Glomerular visceral epithelial cell (primary cell): ENCODE data around the gene PRLR.
"Not testable (repeated sequence)": the region's sequence is repeated elsewhere in the genome, so short reads cannot be mapped to it uniquely, and the experiment has no call there.

Source experiments
- DNase-seq: peaks from one replicate; pipeline ENCODE4 v3.0.0-alpha.2; 2016; ENCODE audit errors: extremely low spot score

The PRLR gene

DNA sequence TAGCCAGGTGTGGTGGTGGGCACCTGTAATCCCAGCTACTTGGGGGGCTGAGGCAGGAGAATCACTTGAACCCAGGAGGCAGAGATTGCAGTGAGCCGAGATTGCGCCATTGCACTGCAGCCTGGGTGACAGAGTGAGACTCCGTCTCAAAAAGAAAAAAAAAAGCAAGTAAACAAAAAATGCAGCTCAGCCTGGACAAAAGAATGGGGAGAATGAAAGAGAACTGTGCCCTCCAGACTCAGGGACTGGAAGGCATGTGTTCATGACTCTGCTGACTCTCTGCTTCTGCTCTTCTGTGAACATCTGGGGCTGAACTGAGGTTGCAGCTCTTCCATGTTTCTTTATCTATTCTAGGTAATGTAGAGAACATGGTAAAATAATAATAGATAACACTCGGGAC, 194.4 kb downstream of the PRLR start:
- DNase-seq, result not testable (repeated sequence)

DNA sequence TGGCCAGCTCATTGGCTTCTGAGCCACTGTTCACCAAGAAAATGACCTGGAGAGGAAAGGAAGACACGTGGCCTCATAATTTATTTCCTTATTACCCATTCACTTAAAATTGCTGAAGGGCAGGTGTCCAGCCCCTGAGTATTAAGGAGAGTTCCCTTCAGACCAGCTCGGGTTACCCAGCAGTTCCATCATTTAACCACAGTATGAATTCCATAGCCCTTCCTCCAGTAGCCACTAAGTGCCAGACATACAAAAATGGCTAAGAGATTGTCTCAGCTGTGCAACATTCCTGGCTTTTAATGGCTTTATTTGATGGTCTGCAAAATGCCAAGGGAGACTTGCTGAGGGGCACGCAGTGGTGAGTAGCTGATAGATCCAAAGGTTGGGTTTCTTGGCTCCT, 195.0 kb downstream of the PRLR start:
- no peak for DNase-seq

DNA sequence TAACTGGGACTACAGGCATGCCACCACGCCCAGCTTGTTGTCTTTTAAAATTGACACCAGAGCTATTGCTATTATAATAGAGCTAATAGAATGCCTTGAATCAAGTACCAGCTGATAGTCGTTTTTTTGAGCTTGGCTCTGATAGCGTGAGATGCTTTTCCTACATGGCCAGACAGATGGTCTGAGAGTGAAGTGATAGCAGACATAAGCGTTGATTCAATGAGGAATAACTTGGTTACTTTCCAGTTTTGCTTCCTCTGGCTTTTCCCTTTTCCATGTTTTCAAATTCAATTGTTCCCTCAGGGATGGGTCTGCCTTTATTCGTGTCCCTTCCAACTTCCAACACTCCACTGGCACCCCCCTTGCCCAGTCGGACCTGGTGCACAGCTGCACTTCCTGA, 197.9 kb downstream of the PRLR start:
- no peak for DNase-seq

DNA sequence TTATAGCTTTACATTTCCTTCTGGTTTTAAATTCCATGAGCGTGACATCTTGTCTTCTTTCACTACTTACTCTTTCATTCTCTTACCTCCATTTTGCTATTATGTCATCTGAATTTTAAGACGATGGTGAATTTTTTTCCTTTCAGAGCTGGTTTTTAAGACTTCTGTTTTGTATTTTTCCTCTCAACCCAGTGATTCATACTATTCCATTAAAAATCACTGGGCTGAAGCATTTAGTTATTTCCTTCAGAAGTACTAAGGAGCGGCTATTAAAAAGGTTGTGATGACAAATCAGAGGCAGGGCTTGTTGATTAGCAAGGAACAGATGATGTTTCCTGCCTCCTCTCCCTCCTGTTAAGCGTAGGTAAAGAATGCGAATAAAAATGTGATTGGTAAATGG, 199.0 kb downstream of the PRLR start:
- DNase-seq, result peak; percentile 60

DNA sequence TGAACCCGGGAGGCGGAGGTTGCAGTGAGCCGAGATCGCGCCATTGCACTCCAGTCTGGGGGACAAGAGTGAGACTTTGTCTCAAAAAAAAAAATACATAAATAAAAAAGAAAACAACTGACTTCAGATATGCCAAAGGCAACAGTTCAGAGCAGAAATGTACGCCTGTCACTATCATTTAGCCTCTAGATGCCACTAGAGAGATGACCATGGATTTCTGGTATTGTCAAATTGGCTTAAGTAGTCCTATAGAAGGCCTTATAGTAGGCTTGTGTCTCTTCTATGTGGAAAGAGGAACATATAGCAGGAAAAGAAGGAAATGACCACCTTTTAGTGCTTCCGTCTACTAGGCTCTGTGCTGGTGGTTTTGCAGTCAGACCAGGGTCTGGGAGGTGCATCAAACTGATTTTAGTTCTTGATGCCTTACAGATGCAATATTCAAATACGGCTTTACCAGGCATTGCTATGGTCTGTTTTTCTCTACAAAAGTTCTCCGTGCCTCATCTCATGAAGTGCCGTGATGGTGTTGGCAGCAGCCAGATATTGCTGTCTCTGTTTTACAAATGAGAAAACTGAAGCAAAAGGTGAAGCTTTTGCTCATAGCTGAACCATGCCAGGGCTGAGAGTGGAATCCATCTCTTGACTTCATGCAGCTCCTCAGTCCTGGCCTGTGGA, 199.7 kb downstream of the PRLR start:
- no peak for DNase-seq

DNA sequence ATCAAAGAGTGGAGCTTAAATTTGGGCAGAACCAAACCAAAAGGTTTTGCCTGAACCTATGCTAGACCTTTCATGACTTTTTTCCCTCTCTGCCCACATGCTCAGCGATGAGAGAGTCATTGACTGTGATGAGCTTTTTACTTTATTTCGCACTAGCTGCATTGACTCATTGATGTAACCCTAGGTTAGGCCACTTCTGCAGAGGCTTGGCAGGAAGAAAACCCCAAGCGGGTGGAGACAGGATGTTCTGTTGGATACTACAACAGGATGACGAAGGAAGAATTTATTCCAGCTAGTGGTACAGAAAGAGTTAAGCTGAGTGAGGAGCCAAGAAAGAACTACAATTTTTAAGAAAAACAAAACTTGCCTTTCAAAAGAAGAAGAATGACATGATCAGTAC, 201.0 kb downstream of the PRLR start:
- DNase-seq, result peak; percentile 72

DNA sequence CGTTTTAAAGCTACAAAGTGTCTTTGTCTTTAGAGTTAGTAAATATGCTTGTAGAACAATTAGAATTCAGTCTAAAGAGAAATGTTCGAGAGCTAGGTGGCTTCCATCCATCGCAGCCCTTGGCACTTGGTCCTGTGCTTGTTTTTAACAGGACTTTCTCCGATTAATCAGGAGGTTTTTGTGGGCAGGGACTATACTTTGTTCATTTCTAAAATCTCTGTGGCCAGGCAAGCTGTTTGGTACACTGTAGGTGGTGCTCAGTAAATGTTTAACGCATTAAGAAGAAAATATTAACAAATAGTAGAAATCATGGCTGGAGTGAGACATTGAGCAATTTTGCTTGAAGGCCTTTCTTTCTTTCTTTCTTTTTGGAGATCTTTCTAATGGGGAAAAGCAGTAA, 203.3 kb downstream of the PRLR start:
- DNase-seq, result peak; percentile 40

DNA sequence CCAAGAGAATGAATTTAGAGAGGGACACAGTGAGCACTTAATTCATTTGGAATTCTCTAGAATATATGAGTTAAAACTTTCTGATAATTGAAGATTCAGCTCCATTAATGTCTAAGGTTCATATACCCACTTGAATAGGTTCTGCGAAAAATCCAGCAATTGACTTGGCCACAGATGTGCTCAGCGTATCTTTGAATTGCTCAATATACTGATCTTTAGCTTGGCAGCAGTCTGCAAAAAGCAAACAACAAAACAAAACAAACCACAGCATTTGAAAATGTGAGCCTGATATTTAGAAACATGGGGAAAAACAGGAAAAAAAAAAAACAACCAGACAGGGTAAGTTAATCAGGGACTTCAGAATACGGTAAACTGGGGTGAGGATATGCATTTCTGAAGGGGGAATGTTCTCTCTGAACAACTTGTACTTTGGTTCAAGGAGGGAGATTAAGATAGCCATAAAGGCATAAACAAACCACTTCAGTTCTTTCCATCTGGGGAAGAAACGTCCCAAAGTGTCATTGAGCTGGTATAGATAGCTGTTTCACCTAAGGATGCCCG, 203.9 kb downstream of the PRLR start:
- DNase-seq, result no peak

DNA sequence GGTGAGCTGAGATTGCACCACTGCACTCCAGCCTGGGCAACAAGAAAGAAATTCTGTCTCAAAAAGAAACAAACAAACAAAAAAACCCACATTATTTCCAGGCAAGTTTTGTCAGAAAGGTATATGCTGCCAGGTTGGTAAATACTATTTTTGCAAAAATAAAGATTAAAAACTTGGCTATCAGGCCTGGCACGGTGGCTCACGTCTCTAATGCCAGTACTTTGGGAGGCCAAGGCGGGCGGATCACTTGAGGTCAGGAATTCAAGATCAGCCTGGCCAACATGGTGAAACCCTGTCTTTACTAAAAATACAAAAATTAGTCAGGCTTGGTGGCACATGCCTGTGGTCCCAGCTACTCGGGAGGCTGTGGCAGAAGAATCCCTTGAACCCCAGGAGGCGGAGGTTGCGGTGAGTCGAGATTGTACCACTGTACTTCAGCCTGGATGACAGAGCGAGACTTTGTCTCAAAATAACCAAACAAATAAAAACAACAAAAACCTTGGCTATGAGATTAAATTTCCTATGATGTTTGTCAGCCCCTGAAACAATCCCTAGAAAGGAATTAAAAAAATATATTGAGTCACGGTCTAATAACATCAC, 205.3 kb downstream of the PRLR start:
- DNase-seq, result no peak

DNA sequence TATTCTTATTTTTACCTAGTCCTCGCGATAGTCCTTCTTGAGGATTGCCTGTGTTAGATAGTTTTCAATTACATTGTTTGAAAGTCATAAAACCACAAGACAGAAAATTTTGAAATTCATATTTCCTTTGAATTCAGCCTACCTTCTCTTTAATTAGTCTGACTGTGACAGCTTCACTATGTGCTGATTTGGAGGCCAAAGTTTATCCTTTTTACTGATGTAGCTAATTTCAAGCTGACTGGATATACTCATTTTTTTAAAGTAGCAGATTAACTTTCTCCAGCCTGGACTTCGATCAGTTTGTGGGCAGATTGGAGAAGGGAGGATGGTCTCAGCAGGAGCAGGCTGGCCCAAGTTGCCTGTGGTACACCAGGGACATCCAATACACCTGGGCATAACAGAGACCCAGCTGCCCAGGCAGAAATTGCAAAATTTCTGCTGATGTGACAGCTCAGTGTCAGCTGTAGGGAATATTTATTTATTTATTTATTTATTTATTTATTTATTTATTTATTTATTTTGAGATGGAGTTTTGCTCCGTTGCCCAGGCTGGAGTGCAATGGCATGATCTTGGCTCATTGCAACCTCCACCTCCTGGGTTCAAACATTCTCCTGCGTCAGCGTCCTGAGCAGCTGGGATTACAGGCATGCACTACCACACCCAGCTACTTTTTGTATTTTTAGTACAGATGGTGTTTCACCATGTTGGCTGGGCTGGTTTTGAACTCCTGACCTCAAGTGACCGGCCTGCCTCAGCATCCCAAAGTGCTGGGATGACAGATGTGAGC, 206.7 kb downstream of the PRLR start:
- no peak for DNase-seq

DNA sequence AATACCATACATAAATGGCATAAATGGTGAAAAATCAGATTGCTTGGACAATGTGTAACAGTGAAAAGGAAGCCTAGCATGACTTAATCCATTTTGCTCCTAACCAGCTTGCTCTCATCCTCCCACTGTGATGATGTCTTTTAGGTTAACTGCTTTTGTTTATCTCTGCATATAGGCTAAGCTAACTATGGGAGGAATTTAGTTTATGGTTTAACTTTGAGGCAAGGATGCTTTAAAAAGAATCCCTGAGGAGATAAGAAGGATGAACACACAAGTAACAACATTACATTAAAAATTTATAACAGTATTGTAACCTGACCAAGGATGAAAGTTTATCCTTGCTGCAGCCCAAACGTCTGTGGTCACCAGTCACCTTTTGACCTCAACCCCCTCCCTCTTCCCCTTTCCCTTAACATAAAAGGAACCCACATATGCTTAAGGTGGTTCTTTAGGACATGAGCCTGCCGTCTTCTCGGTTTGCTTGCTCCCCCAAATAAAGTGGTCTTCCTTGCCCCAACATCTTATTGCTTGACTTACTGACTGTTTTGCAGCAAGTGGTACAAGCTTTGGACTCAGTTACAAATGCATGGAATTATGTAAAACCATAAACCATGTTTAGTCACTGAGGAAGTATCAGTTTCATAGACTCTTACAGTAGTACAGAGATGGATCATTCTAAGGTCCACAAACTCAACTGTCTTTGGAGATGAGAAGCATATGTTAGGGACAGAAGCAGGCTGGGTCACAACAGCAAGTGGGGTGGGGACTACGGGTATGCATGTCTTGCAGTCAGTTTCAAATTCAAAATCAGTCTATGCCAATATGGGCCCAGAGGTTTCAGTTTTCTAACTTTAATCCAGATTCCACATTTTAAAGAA, 213.9 kb downstream of the PRLR start:
- DNase-seq, result no peak

DNA sequence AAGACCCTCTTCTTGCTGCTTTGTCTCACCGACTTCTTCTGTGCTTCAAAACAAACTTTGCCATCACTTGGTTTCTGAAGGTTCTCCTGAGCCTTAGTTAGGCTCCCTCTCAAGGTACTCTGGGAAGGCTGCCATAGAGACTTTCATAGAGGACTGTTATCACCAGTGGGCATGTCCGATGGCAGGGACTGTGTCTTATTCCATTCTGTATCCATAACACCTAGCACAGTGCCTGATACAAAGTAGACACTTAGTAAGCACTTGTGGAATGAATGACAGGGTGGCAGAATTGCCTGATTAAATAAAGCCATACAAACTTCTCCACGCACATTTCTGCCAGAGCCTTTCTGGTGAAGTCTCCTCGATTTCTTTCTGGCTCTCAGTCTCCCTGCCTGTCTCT, 215.2 kb downstream of the PRLR start:
- DNase-seq, result no peak

DNA sequence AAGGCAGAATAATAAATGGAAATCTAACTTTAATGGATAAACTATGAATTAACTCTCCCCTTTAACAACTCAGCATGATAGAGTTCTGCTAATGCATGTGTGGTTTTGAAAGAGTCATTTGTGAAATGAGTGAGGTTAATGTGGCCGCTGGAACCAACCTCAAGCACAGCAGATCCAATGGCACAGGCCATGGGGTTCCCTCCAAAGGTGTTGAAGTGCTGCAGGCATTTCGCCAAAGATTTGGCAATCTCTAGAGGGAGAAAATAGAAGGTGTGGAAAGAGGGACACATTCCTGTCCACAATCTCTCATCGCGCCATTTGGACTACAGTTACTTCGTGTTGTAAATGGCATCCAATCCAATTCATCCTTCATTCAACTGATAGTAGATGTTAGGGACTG, 217.5 kb downstream of the PRLR start:
- DNase-seq, result peak; percentile 78

DNA sequence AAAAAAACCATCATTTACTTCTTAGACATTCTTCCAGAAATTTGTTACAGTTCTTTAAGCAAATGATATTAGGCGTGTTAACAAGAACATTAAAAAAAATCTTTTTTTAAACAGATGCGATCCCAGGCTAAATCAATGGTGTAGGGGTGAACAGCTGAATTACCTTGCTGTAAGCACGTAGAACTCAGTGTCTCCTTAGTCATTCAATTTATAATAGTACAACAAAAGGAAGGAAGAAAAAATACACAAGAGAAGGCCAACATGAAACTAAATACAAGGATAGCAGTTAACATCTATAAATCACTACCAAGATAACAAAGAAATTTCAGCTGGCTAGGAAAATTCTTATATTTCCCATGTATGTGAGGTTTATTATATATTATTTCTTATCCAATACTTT, 217.9 kb downstream of the PRLR start:
- DNase-seq, result no peak

DNA sequence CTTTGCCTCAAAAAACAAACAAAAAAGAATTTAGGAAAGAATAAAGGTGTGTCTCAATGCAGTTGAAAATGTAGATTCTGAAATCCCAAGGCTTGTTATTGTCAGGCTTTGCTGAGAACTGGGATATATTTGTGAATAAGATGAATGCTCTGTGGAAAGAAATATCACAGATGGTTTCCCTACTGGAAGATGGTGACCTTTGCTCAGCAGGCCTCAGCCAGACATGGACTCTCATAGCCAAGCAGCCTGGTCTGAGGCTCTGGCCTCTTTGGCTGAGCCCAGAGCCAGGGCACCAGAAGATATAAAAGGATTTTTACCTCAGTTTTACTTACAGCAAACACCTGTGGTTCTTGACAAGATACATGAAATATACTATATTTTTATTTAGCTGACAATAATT, 219.6 kb downstream of the PRLR start:
- DNase-seq, result no peak

DNA sequence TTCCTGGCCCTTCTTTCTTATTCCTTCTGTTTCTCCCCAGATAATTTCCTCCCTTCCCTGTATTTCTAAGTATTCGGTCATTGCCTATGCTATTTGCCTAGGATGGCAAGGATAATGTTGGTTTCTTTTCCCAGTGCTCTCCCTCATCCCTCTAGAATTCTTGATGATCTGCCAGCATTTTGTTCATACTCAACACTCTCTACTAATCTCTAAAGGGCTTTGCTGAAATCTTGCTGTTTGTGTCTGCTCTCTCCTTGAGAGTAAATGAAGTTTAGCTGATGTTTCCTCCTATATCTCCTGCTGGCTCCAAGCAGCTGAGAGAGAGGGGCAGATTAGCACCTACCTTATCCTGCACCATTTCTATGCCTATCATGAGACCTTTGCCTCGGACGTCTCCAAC, 220.6 kb downstream of the PRLR start:
- no peak for DNase-seq

DNA sequence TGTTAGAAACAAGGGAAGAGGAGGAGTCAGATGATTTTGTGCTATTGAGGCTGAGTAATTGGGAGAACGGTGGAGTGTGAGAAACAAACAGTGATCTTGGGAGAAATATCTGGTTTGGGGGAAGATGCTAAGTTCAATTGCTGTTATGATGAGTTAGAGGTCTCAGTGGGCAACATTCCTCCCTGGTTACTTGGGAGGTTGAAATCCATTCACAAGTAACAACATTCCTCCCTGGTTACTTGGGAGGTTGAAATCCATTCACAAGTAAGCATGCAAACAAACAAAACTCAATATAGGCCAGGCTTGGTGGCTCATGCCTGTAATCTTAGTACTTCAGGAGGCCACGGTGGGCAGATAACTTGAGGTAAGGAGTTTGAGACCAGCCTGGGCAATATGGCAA, 221.3 kb downstream of the PRLR start:
- DNase-seq, result no peak

DNA sequence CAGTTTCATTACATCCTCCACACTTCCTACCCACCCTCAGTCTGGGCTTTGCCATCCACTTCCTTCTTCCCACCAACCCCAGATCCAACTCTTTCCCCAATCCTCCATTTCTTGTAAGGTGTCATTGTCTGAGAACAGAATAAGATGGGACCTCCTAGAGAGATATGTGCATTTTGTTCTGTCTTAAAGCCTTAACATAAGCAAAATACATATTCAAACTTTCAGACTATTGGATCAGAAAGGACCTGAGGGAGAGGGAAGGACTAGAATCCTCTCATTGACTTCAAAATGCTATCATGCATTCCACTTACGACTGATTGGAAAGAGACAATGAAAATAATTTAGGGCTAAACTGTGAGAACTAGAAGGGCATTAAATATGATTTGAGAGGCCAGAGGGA, 225.5 kb downstream of the PRLR start:
- DNase-seq, result no peak

DNA sequence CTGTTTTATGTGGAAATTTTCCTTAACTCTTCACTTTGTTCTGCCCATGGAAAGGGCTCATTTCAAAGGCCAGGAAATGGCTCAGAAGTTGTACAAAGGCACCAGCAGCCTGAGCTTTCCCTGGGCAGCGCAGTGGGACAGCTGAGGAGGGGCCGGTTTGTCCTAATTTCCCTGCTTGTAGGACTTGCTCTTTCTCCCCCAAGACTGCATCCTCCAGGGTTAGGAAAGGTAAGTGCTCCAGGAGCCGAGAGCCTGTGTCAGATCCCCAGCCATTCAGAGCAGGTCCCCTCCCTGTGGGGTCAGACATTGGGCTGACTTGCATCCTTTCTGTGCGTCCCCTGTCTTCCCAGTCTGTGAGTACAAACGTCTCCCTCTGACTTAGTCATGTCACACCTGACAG, 226.1 kb downstream of the PRLR start:
- DNase-seq, result no peak

DNA sequence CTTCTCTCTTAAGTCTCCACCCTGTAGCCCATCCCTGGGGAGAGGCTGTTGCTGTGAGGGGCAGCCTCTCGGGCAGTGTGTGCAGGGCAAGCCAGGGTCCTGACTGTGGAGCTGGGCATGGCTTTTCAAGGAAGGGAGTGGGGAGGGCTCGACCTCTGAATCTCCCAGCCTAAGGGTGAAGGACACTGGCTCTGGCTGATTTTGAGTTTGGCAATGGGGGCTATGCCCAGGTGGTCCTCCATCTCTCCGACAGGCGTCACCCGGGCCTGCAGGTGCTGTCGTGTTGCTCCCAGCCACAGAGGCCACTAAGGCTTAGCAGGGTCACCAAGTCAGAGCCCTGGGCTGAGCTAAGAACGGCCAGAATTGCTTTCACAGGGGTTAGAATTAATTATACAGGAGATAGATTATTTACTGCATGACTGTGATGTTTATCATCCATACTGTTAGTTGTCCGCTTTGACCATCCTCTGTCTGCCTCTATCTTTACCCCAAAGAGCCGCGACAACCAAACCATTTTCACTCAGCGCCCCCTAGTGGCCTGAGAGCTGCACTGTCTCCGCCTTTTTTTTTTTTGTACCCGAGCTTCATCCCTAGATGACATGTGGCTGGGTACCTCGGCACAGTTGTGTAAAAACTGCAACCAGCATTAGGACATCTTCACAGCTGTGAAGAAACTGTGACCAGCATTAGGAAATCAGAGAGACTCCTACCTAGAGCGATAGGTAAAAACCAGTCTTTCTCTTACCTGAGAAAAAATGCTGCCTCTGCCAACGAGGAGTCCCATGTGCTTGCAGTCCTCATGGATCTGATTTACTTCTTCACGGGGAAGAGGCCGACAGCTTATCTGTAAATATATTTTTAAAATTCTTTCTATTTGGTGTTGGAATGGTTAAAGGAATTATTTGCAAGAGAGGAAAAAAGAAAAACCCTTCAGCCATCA, 227.0 kb downstream of the PRLR start:
- DNase-seq, result peak; percentile 68

DNA sequence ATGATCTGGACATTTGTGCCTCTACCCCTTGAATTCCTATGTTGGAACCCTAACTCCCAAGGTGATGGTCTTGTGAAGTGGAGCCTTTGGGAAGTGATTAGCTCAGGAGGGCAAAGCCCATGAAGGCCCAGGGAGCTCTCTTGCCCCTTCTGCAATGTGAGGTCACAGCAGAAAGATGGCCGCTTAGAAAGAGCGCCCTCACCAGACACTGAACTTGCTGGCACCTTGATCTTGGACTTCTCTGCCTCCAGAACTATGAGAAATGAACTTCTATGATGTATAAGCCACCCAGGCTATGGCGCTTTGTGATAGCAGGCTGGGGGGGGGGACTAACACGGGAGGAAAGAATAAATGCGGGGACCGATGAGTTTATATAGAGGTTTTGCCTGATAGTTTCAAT, 227.8 kb downstream of the PRLR start:
- no peak for DNase-seq
